ENCODE data around the gene AHDC1. TPM values are rescaled to one million over a fixed set of nuclear protein-coding genes. Genes with fewer than 3 reads are reported as not detected.

The AHDC1 gene
- total RNA-seq, 1 experiment from 2014 or later, result 33.7 TPM

DNA sequence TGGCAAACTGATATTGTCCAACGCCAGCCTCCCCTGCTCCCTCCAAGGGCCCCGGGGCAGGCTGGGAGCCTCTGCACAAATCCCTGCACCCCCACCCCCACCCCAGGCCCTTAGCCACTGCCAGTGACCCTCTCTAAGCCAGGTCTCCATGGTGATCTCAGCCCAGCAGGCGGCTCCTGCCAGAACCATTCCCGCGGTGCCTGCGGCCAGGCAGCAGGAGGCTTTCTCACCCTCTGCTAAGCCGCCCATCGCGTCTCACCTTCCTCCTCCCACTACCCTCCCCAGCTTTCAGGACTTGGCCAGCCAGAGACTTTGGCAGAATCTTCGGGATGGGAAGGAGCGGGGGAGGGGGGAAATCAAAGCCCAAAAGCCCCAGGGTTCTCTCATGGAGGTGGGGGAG is 67.2 kb downstream of the AHDC1 start:
- ChIA-PET CTCF (no interaction called here), RAD21 (ENCODE audit: low non-redundant PET in 1 of 2, low total read pairs in 2 of 2, uncharacterized antibody in 2 of 2, unreplicated experiment in 2 of 2) (no interaction called here), POLR2A (no interaction called here)
- H3K79me2 ChIP-seq (ENCODE audit: insufficient read depth, low read length), result peaks cover 24% of the 10 kb centered on the region
- peak overlapping the region; percentile 80 for H3K4me2 ChIP-seq (ENCODE audit: low read length)
- H3K9me3 ChIP-seq (ENCODE audit: control insufficient read depth in 1 of 2, insufficient read depth in 1 of 2, low read depth in 1 of 2, low read length in 2 of 2), result no peaks in the 10 kb centered on the region
- no peak overlapping the region for H3K4me3 ChIP-seq (replicated peaks in 1 of 2; ENCODE audit: low read depth in 1 of 2, low read length in 2 of 2)
- H2AFZ ChIP-seq (ENCODE audit: low read depth, low read length, poor library complexity, severe bottlenecking), result no peak overlapping the region
- peaks cover 56 to 67% of the 10 kb centered on the region in 2 experiments for H3K4me1 ChIP-seq (ENCODE audit: control insufficient read depth in 1 of 2, insufficient read depth in 2 of 2, low read length in 2 of 2)
- peaks cover 0 to 6% of the 10 kb centered on the region in 2 experiments; a peak in 1 of 4 replicates for H3K36me3 ChIP-seq (ENCODE audit: control insufficient read depth in 1 of 2, insufficient read depth in 2 of 2, low read length in 2 of 2)
- intact Hi-C loops (cut with micrococcal nuclease), result no loop called here
- no TSS peak for BruUV-seq (replicated peaks)
- H3K27ac ChIP-seq (ENCODE audit: low read depth, low read length), result peak overlapping the region; percentile 91
- DNase-seq (ENCODE audit: low read depth, low spot score), result no peak
- H3K9me2 ChIP-seq (ENCODE audit: insufficient read depth), result no peaks in the 10 kb centered on the region
- ATAC-seq, result no peak
- H4K20me1 ChIP-seq (ENCODE audit: insufficient read depth), result no peaks in the 10 kb centered on the region
- peak overlapping the region; percentile 70 for H3K9ac ChIP-seq (ENCODE audit: low read length)
- TF ChIP-seq CBX3 (IDR thresholded peaks at IDR 0.05; ENCODE audit: low read depth) (no peak), YY1 (IDR thresholded peaks at IDR 0.05; ENCODE audit: extremely low read depth, insufficient replicate concordance, low read depth, low read length) (no peak), SRF (IDR thresholded peaks at IDR 0.05; ENCODE audit: low read depth) (no peak), EGR1 (IDR thresholded peaks at IDR 0.05; ENCODE audit: low read depth) (no peak), ELF1 (IDR thresholded peaks at IDR 0.05; ENCODE audit: borderline replicate concordance, low read depth) (no peak), EZH2phosphoT487 (IDR thresholded peaks at IDR 0.05; ENCODE audit: borderline replicate concordance) (no peak), JUND (IDR thresholded peaks at IDR 0.05) (no peak), ZNF274 (IDR thresholded peaks at IDR 0.05; ENCODE audit: low read depth, low read length) (no peak), POLR2AphosphoS5 (IDR thresholded peaks at IDR 0.05; ENCODE audit: low read depth, low read length) (no peak)
- TF ChIP-seq, protein P1, sequence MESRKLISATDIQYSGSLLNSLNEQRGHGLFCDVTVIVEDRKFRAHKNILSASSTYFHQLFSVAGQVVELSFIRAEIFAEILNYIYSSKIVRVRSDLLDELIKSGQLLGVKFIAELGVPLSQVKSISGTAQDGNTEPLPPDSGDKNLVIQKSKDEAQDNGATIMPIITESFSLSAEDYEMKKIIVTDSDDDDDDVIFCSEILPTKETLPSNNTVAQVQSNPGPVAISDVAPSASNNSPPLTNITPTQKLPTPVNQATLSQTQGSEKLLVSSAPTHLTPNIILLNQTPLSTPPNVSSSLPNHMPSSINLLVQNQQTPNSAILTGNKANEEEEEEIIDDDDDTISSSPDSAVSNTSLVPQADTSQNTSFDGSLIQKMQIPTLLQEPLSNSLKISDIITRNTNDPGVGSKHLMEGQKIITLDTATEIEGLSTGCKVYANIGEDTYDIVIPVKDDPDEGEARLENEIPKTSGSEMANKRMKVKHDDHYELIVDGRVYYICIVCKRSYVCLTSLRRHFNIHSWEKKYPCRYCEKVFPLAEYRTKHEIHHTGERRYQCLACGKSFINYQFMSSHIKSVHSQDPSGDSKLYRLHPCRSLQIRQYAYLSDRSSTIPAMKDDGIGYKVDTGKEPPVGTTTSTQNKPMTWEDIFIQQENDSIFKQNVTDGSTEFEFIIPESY (IDR thresholded peaks at IDR 0.05; ENCODE audit: extremely low read depth, insufficient replicate concordance, low read length), result no peak
- TF ChIP-seq, protein P2, sequence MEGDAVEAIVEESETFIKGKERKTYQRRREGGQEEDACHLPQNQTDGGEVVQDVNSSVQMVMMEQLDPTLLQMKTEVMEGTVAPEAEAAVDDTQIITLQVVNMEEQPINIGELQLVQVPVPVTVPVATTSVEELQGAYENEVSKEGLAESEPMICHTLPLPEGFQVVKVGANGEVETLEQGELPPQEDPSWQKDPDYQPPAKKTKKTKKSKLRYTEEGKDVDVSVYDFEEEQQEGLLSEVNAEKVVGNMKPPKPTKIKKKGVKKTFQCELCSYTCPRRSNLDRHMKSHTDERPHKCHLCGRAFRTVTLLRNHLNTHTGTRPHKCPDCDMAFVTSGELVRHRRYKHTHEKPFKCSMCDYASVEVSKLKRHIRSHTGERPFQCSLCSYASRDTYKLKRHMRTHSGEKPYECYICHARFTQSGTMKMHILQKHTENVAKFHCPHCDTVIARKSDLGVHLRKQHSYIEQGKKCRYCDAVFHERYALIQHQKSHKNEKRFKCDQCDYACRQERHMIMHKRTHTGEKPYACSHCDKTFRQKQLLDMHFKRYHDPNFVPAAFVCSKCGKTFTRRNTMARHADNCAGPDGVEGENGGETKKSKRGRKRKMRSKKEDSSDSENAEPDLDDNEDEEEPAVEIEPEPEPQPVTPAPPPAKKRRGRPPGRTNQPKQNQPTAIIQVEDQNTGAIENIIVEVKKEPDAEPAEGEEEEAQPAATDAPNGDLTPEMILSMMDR (IDR thresholded peaks at IDR 0.05 in 2 of 3, conservative IDR thresholded peaks at IDR 0.05 in 1 of 3; ENCODE audit: borderline replicate concordance in 1 of 3, insufficient read depth in 1 of 3, low read depth in 2 of 3, low read length in 2 of 3), result no peak
- no peaks in the 10 kb centered on the region for H3K27me3 ChIP-seq (ENCODE audit: insufficient read depth, low read length)

All from HCT116 (cell line).